K562 (cell line): Measurements from ENCODE around the gene PERP. TPM values are rescaled to one million over a fixed set of nuclear protein-coding genes. Genes with fewer than 3 reads are reported as not detected.

Source experiments
- ATAC-seq: fragments of 200-7000 bp; cut with Tn5 transposase; 3 replicates; pipeline ENCODE4 v1.9.1; 2020; ENCODE audit warnings: moderate library complexity
- BruUV-seq: library from RNA; stranded (reverse); fragments of 400-500 nt; replicated peaks from 2 replicates; lab custom pipeline; 2021; lab: Mats Ljungman, UMichigan
- CTCF ChIA-PET: fragments of 300-600 bp; formaldehyde crosslinking; extraction: SDS; loops from one replicate; lab custom pipeline; 2021; ENCODE audit warnings: low intra/inter-chr PET ratio; lab: Yijun Ruan, JAX
- POLR2A ChIA-PET: fragments of 300-600, 350-650 bp; sonication (Branson Sonifier 250); formaldehyde crosslinking; extraction: SDS; loops from one replicate; lab custom pipeline; 2021; ENCODE audit warnings: antibody characterized with exemption, inconsistent platforms; lab: Yijun Ruan, JAX
- DNase-seq, 4 experiments: peaks; one replicate each; pipeline versions ENCODE4 v3.0.0 to v3.0.0-alpha.2; 2011 to 2018; ENCODE audit warnings: low spot score in 3 of 4, mixed read lengths in 3 of 4; ENCODE audit errors: extremely low read depth in 1 of 4
- FAIRE-seq: peaks from 2 replicates; lab custom pipeline; 2011; peaks lifted over from hg19 to GRCh38; lab: Jason Lieb, UNC
- H2AFZ ChIP-seq: 2 replicates; pipeline ENCODE4 v1.6.0; 2011; ENCODE audit warnings: low read depth, low read length, control low read depth, inconsistent platforms
- H3K27ac ChIP-seq: fragments of 200-600 bp; 3 replicates; pipeline ENCODE4 v1.8.0; 2011; ENCODE audit warnings: low read depth, mild to moderate bottlenecking, control low read depth, inconsistent platforms, low read length, moderate library complexity, mixed read lengths; ENCODE audit errors: extremely low read depth
- H3K27me3 ChIP-seq, 2 experiments: fragments of 300-600 bp in 1 of 2; 2 replicates in 1 of 2; 3 replicates in 1 of 2; pipeline versions ENCODE4 v1.6.0 to v1.8.0; 2011; ENCODE audit warnings: inconsistent platforms in 2 of 2, low read length in 2 of 2, mild to moderate bottlenecking in 1 of 2, mixed read lengths in 1 of 2, moderate library complexity in 1 of 2; ENCODE audit not compliant: control insufficient read depth in 2 of 2, insufficient read depth in 2 of 2
- H3K36me3 ChIP-seq: fragments of 300-600 bp; 3 replicates; pipeline ENCODE4 v1.8.0; 2011; ENCODE audit warnings: mild to moderate bottlenecking, low read length, inconsistent platforms; ENCODE audit not compliant: control insufficient read depth, insufficient read depth
- H3K4me1 ChIP-seq, 2 experiments: fragments of 200-600 bp in 1 of 2; replicated peaks in 1 of 2; 2 replicates in 1 of 2; 3 replicates in 1 of 2; pipeline versions ENCODE4 v1.5.1 to v1.8.0; 2011; ENCODE audit warnings: inconsistent platforms in 2 of 2, low read length in 2 of 2, mild to moderate bottlenecking in 1 of 2, mixed read lengths in 1 of 2, moderate library complexity in 1 of 2; ENCODE audit not compliant: control insufficient read depth in 2 of 2, insufficient read depth in 2 of 2
- H3K4me2 ChIP-seq: 2 replicates; pipeline ENCODE4 v1.6.1; 2011; ENCODE audit warnings: low read length, control low read depth, inconsistent platforms, mixed read lengths; ENCODE audit not compliant: insufficient read depth
- H3K4me3 ChIP-seq: fragments of 200-600 bp; sonication (generic), shearing (Covaris generic); 2 replicates; pipeline ENCODE4 v1.5.1; 2016; ENCODE audit warnings: control low read depth, inconsistent platforms
- H3K79me2 ChIP-seq: fragments of 200-600 bp; 3 replicates; pipeline ENCODE4 v1.8.0; 2011; ENCODE audit warnings: low read length, inconsistent platforms; ENCODE audit not compliant: control insufficient read depth, insufficient read depth
- H3K9ac ChIP-seq, 2 experiments: 2 replicates each; pipeline versions ENCODE4 v1.6.0 to v1.6.1; 2011; ENCODE audit warnings: low read depth in 2 of 2, low read length in 2 of 2, control low read depth in 1 of 2, inconsistent platforms in 1 of 2, mild to moderate bottlenecking in 1 of 2, mixed read lengths in 1 of 2; ENCODE audit not compliant: insufficient read depth in 1 of 2
- H3K9me1 ChIP-seq: one replicate; pipeline ENCODE4 v1.6.0; 2011; ENCODE audit warnings: inconsistent platforms, mild to moderate bottlenecking, low read length, moderate library complexity; ENCODE audit not compliant: control insufficient read depth, insufficient read depth
- H3K9me3 ChIP-seq: replicated peaks from 2 replicates; pipeline ENCODE4 v1.5.1; 2011; ENCODE audit warnings: low read depth, low read length, inconsistent platforms; ENCODE audit not compliant: control insufficient read depth, insufficient read depth
- H4K20me1 ChIP-seq: replicated peaks from 2 replicates; pipeline ENCODE4 v1.6.1; 2011; ENCODE audit warnings: low read length, inconsistent platforms, mixed read lengths; ENCODE audit not compliant: control insufficient read depth, insufficient read depth
- C11orf30 ChIP-seq: fragments of 450-650 bp; IDR thresholded peaks from 2 replicates; pipeline ENCODE4 v1.6.1; 2016; ENCODE audit warnings: low read depth, mild to moderate bottlenecking
- CXXC5 ChIP-seq: fragments of 250-450 bp; sonication (Bioruptor Pico); IDR thresholded peaks from 2 replicates; pipeline ENCODE4 v1.8.0; 2022; ENCODE audit warnings: inconsistent platforms, mild to moderate bottlenecking, moderate library complexity
- EZH2 ChIP-seq: IDR thresholded peaks from 2 replicates; pipeline ENCODE4 v1.6.1; 2012; ENCODE audit warnings: low read depth, mild to moderate bottlenecking, inconsistent platforms, low read length, borderline replicate concordance
- HCFC1 ChIP-seq: IDR thresholded peaks from 2 replicates; pipeline ENCODE4 v1.6.1; 2012; ENCODE audit warnings: low read depth, low read length, improper control_type of control experiment
- MYNN ChIP-seq, 2 experiments: sonication (generic); formaldehyde crosslinking in 1 of 2; IDR thresholded peaks; 2 replicates each; pipeline versions ENCODE4 v1.5.0 to v1.6.1; 2016 to 2020; ENCODE audit warnings: antibody characterized with exemption in 1 of 2, missing genetic modification reagents in 1 of 2
- TCF7L2 ChIP-seq: fragments of 150-350 bp; IDR thresholded peaks from 2 replicates; pipeline ENCODE4 v1.6.1; 2016; ENCODE audit warnings: low read depth, mild to moderate bottlenecking, low read length, moderate library complexity
- ZNF316 ChIP-seq: fragments of 450-650 bp; IDR thresholded peaks from 2 replicates; pipeline ENCODE4 v1.6.1; 2016
- WGBS: fragments of 100-300 bp; shearing (Covaris generic); methylation state at CpG from one replicate; pipeline ENCODE4 v1.1.6; 2016; ENCODE audit warnings: low coverage, mixed read lengths; ENCODE audit not compliant: insufficient coverage; ENCODE audit errors: missing lambda C conversion rate; 5-methylcytosine and 5-hydroxymethylcytosine counted together
- in situ Hi-C: fragments of 300-500 bp; cut with MboI; formaldehyde crosslinking; loops from 4 replicates; pipeline ENCODE4 v1.15.0; 2018; ENCODE audit warnings: inconsistent platforms, mixed read lengths
- intact Hi-C: fragments of 100-400 bp; cut with micrococcal nuclease; formaldehyde crosslinking; loops from 2 replicates; pipeline ENCODE4 v1.14.2; 2022
- polyA plus RNA-seq, 8 experiments: library from polyadenylated mRNA; depleted of rRNA in 4 of 8; stranded (reverse) in 5 of 8; unstranded in 3 of 8; fragments of >200 nt; fragmentation: Nextera tagmentation in 2 of 8; fragmentation: Illumina TruSeq in 1 of 8; extraction: Ambion mirVana in 2 of 8; extraction: Trizol in 1 of 8; gene quantifications; 2 replicates each; pipeline versions ENCODE4 v1.2.1 to v1.2.3, GENCODE V29; 2011 to 2014; ENCODE audit warnings: inconsistent platforms in 1 of 8, missing spikeins in 1 of 8
- total RNA-seq, 7 experiments: library from RNA; depleted of rRNA in 6 of 7; stranded (reverse); fragments of >200 nt in 6 of 7; fragmentation: Illumina TruSeq in 2 of 7; extraction: Trizol in 2 of 7; gene quantifications; 2 replicates each; pipeline versions ENCODE4 v1.2.1 to v1.2.3, GENCODE V29; 2011 to 2021; ENCODE audit warnings: low replicate concordance in 1 of 7
- TF ChIP-seq, protein P1 (sequence below), 2 experiments: fragments of 450-650 bp; formaldehyde crosslinking in 1 of 2; IDR thresholded peaks; 2 replicates each; pipeline versions ENCODE4 v1.4.0 to v1.6.1; 2014 to 2020; ENCODE audit warnings: mild to moderate bottlenecking in 2 of 2, borderline replicate concordance in 1 of 2, low read depth in 1 of 2

PERP gene
- total and polyA plus RNA-seq, 9 of the 15 experiments (the other 6 are each of a cell fraction or from before 2014, with no cell fraction given) = 0.01 to 0.27 (median 0.05) TPM; not detected in 2

DNA sequence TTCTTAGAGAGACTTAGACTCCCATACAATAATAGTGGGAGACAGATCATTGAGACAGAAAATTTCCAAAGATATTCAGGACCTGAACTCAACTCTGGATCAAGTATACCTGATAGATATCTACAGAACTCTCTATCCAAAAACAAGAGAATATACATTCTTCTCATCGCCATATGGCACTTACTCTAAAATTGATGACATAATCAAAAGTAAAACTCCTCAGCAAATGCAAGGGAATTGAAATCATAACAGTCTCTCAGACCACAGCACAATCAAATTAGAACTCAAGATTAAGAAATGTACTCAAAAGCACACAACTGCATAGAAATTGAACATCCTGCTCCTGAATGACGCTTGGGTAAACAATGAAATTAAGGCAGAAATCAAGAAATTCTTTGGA is 28.7 kb downstream of the PERP start:
- Histone ChIP-seq H3K79me2 (no peaks in the 10 kb centered on the region), H3K36me3 (no peaks in the 10 kb centered on the region), H3K27ac (no peak overlapping the region), H3K9ac (no peak overlapping the region), H3K9me3 (no peaks in the 10 kb centered on the region)
- CTCF ChIA-PET = no interaction called here
- intact Hi-C loops = no loop called here
- FAIRE-seq (no peak), ATAC-seq (no peak)
- 0% methylated on average over 2 of the region's 2 CpGs for WGBS
- no TSS peak for BruUV-seq
- in situ Hi-C loops = no loop called here
- no peak for TF ChIP-seq CXXC5 (CRISPR knock-in tag)
- no peak for TF ChIP-seq TCF7L2
- TF ChIP-seq C11orf30 = peak; percentile 26; the same call in 1 of the 2 replicates
- peak; percentile 66 for TF ChIP-seq ZNF316
- no peak for TF ChIP-seq EZH2
- TF ChIP-seq, all 486 proteins: peak for 2
- POLR2A ChIA-PET = no interaction called here
- no peak for DNase-seq
- Histone ChIP-seq H2AFZ (no peak overlapping the region), H3K9me1 (no peaks in the 10 kb centered on the region), H3K27me3 (no peaks in the 10 kb centered on the region), H3K4me2 (no peak overlapping the region), H4K20me1 (no peaks in the 10 kb centered on the region), H3K4me3 (no peak overlapping the region), H3K4me1 (no peaks in the 10 kb centered on the region)

DNA sequence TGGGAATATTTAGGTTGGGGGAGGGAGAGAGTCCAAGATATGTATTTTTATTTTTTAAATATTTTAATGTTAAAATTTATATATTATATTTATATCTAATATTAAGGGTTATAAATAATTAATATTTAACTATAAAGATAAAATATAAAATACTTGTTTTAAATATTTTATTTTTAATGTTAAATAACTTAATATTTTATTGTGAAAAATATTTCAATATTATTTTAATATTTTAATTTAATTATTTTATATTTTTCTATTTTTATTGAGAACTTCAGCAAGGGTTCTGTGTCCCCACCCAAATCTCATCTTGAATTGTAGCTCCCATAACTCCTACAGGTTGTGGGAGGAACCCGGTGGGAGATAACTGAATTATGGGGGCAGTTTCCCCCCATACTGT is 34.0 kb downstream of the PERP start:
- Histone ChIP-seq H3K9me3 (no peaks in the 10 kb centered on the region), H3K36me3 (no peaks in the 10 kb centered on the region), H3K4me3 (no peak overlapping the region), H3K4me2 (no peak overlapping the region), H3K9me1 (no peaks in the 10 kb centered on the region), H4K20me1 (no peaks in the 10 kb centered on the region), H3K79me2 (no peaks in the 10 kb centered on the region), H2AFZ (no peak overlapping the region), H3K27me3 (peaks cover 0 to 6% of the 10 kb centered on the region in 2 experiments; a peak in 2 of 5 replicates), H3K9ac (no peak overlapping the region), H3K27ac (no peak overlapping the region), H3K4me1 (no peaks in the 10 kb centered on the region)
- ATAC-seq = no peak
- CTCF ChIA-PET = no interaction called here
- intact Hi-C loops = no loop called here
- in situ Hi-C loops = no loop called here
- DNase-seq = no peak
- POLR2A ChIA-PET = interaction anchor here (0.6 kb wide), 1 partner anchor 899 kb away, joined by 3 read pairs; no protein-coding TSS in a partner anchor
- no peak for FAIRE-seq
- WGBS = 0% methylated on average over 1 of the region's 1 CpG
- no TSS peak for BruUV-seq
- TF ChIP-seq, protein P1, sequence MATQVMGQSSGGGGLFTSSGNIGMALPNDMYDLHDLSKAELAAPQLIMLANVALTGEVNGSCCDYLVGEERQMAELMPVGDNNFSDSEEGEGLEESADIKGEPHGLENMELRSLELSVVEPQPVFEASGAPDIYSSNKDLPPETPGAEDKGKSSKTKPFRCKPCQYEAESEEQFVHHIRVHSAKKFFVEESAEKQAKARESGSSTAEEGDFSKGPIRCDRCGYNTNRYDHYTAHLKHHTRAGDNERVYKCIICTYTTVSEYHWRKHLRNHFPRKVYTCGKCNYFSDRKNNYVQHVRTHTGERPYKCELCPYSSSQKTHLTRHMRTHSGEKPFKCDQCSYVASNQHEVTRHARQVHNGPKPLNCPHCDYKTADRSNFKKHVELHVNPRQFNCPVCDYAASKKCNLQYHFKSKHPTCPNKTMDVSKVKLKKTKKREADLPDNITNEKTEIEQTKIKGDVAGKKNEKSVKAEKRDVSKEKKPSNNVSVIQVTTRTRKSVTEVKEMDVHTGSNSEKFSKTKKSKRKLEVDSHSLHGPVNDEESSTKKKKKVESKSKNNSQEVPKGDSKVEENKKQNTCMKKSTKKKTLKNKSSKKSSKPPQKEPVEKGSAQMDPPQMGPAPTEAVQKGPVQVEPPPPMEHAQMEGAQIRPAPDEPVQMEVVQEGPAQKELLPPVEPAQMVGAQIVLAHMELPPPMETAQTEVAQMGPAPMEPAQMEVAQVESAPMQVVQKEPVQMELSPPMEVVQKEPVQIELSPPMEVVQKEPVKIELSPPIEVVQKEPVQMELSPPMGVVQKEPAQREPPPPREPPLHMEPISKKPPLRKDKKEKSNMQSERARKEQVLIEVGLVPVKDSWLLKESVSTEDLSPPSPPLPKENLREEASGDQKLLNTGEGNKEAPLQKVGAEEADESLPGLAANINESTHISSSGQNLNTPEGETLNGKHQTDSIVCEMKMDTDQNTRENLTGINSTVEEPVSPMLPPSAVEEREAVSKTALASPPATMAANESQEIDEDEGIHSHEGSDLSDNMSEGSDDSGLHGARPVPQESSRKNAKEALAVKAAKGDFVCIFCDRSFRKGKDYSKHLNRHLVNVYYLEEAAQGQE (IDR thresholded peaks at IDR 0.05; ENCODE audit: borderline replicate concordance) = no peak
- TF ChIP-seq, protein P1 (CRISPR knock-in tag; IDR thresholded peaks at IDR 0.05; ENCODE audit: low read depth) = no peak
- TF ChIP-seq HCFC1 (no peak), MYNN (IDR thresholded peaks at IDR 0.05) (no peak), MYNN (CRISPR knock-in tag; IDR thresholded peaks at IDR 0.05) (no peak)
